GM18499 (cell line): ENCODE data around the gene INF2.
"Not testable (repeated sequence)": the region's sequence is repeated elsewhere in the genome, so short reads cannot be mapped to it uniquely, and the experiment has no call there.

ENCODE experiments used
- ATAC-seq: cut with Tn5 transposase; IDR thresholded peaks from one replicate; pipeline ENCODE4 v1.9.1; 2021; ENCODE audit warnings: moderate number of reproducible peaks; ENCODE audit not compliant: insufficient read depth, unreplicated experiment

INF2 gene

DNA sequence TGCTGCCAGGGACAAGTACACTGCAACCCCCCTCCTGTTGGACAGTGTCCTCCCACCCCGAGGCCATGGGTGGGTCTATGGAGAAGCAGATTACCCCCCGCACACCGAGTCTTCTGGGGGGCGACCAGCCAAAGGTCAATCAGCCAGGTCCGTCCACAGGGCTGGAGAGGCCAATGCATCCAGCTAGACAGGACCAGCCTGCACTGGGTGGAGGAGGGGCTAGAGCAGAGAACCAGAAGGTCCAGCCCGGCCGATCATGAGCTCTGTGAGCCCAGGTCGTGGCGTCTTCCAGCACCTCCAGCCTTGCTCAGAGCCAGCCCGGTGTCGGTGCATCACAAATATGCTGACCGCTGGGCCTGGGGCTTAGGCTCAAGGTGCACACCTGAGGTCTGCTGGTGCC lies 26.5 kb downstream of the INF2 start:
- ATAC-seq = no peak

DNA sequence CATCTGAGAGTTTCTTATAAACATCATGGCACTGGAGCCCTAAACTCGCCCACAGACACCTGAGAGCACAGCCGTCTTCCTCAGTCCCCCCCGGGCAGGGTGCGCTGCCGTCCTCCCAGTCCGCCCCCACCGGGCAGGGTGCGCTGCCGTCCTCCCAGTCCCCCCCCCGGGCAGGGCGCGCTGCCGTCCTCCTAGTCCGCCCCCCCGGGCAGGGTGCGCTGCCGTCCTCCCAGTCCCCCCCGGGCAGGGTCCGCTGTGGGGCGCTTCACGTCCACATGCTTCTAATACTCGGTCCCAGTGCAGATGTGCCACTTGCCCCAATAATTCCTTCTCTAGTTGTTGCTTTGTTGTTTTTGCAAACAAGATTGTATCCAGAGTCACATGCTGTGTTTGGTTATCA lies 27.7 kb downstream of the INF2 start:
- ATAC-seq = no peak

DNA sequence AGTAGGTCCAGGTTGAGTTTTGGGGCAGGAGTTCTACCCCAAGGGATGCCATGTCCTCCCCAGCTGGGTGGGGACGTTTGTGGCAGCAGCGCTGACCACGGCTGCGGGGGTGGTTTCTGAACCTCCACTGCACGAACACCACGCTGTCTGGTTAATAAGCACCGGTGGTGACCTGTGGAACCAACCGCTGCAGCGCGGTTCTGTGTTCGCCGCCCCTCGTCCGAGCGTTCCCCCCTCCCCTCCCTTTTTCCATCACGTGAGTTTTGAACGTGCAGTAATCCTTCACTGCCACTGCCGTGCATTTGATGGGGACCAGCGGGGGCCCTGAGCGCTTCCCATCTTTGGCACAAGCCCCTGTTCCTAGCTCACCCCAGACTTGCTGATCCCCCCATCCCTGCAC lies 28.2 kb downstream of the INF2 start:
- no peak for ATAC-seq

GRCh38 chr14:104718147-104718546 lies 28.7 kb downstream of the INF2 start:
- no peak for ATAC-seq

DNA sequence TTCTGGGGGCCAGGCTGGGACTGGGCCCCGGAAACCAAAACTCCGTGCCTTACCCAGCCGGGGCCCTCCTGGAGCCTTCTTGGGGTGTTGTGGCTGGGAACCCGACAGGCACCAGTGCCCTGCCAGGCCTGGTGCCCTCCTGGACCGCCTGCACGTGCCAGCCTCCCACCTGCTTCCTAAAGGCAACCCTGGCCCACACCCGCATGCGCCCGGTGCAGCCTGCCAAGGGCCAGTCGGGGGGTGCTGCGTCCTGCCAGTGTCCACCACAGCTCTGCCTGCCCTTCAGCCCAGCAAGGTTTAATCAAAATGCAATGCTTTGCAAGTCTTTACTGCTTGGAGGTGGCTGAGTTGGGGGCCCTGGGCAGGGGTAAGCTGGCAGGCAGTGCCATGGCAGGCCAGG lies 29.5 kb downstream of the INF2 start:
- ATAC-seq = no peak

DNA sequence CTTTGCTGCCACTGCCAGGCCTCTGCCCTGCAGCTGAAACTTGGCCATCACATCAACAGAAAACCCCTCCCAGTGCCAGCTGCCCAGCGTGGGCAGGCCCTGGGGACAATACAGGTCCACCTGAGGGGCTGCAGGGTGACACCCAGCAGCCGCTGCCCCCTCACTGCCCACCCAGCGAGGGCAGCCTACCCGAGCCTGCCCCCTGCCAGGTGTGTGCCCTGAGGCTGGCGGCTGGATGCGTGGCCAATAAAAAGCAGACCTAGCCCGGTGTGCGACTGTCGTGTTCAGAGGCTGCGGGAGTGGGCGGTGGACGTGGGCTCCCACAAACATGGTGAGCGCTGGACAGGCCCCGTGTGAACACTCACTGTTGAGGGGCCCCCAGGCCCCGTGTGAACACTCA lies 29.9 kb downstream of the INF2 start:
- ATAC-seq = no peak

GRCh38 chr14:104721505-104722431 lies 32.4 kb downstream of the INF2 start:
- ATAC-seq = no peak

DNA sequence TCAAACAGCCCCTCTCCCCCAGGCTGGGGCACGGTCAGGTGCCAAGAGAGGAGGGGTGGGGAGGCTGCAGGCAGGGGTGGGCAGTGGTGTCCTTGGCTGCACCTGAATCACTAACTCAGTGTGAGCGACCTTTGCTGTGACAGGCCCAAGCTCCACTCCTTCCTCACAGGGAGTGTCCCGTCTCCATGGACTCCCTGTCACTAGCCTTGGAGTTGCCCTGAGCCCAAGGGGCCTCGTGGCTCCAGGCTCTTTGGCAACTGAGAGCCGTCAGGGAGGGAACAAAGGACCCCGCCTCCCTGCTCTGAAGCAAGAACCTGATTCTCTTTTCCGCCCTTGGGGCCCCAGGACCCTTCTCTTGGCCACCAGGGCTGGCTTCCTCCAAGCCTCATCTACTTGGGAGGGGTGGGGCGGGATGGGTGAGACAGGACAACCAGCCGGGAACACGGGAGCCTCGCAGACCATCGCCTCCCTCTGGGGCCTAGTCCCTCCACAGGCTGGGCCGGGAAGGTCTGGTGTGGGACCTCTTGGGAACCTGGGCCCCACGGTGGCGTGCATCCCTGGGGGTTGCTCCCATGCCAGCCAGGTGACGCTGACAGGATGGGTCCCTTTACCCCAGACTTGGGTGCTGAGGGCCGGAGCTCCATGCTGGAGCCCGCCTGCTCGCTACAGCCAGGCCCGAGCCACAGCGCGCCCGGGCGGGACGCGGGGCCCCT lies 33.7 kb downstream of the INF2 start:
- no peak for ATAC-seq

GRCh38 chr14:104723651-104724406 lies 34.4 kb downstream of the INF2 start, which contains the start of gene ADSS1:
ADSS1 (plus strand) TSS chr14:104724229; CDS start chr14:104724271, 42 bp downstream.
- ATAC-seq = no peak

DNA sequence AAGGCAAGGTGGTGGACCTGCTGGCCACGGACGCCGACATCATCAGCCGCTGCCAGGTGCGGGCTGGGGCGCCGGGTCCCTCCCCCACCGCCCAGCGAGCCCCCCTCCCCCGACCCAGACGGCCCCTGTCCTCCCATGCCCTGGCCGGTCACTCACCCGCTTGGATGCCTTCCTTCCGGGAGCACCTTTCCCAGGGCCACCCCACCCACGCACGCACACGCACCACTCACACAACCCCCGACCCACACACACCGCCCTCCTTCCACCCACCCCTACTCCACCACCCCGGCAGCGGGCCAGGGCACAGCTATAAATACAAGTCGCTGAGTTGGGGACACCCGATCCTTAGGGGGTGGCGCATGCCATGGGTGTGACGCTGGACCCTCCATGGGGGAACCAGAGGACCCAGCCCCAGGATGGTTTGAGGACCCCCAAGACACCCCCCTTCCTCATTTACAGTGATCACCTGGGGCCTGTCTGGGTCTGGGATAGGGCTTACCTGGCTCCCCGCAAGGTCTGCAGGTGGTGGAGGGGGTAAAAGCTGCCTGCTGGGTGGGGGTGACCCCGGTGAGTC lies 35.1 kb downstream of the INF2 start:
- ATAC-seq = no peak

DNA sequence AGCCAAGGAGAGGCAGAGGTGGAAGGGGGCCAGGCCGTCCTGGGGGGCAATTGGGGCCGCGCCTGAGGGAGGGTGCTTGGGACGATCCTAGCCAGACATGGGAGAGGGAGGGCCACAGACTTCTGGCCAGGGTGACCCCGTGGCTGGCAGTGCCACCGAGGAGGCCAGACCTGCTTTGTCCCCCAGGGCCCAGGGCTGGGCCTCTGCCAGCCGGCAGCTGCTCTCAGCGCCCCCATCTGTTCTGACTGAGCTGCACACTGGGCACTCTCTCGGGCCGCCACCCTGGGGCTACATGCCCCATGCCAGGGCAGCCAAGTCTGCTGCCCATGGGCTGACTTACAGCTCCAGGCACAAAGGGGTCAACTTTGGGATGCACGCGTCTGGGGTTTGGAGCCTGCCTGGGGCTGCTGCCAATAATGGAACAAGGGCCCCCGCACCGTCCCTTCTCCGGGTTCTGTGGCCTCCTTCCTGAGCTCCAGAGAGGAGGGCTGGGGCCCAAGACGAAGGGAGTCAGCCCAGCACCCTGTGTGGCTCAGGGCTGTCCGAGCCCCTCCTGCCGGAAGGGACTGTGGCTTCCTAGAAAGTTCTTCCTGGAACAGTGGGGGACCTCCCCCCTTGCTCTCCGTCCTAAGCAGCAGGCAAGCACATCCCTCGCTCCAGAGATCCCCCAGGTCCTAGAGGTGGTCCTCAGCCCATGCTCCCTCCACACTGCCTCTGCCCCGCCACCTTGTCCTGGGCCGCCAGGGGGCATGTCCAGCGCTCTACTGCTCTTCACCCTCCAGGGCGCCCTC lies 35.8 kb downstream of the INF2 start:
- ATAC-seq = no peak

DNA sequence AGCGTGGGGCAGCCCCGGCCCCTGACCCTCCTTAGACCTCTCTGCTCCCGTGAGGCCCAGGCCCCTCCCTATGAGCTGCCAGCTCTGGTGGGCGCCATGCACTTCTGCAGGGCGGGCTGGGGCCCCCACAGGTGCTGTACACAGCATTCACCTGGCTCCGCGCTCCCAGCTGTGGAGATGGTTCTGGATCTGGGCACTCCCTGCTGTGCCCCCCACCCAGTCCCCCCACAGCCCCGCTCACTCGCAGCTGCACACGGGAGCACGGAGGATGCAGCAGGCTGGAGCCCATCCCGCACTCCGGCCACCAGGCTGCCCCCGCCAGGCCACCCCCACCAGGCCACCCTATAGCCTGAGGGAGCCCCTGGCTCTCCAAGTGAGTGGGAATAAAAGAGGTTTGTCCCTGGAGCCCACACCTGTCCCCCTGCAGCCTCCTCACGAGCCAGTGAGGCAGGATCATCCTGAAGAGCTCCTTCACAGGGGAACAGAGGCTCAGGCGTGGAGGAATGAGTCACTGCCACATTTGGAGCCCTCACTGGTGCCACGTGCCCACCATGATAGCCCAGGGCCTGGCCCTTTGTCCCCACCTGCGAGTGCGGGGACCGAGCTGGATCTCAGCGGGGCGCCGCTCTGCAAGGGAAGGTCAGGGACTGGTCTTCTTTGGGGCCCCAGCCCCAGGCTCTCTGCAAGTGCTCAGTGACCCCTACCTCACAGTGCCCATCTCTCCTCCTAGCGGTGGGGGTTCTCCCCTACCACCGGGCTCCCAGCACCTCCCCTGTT lies 36.5 kb downstream of the INF2 start:
- no peak for ATAC-seq

DNA sequence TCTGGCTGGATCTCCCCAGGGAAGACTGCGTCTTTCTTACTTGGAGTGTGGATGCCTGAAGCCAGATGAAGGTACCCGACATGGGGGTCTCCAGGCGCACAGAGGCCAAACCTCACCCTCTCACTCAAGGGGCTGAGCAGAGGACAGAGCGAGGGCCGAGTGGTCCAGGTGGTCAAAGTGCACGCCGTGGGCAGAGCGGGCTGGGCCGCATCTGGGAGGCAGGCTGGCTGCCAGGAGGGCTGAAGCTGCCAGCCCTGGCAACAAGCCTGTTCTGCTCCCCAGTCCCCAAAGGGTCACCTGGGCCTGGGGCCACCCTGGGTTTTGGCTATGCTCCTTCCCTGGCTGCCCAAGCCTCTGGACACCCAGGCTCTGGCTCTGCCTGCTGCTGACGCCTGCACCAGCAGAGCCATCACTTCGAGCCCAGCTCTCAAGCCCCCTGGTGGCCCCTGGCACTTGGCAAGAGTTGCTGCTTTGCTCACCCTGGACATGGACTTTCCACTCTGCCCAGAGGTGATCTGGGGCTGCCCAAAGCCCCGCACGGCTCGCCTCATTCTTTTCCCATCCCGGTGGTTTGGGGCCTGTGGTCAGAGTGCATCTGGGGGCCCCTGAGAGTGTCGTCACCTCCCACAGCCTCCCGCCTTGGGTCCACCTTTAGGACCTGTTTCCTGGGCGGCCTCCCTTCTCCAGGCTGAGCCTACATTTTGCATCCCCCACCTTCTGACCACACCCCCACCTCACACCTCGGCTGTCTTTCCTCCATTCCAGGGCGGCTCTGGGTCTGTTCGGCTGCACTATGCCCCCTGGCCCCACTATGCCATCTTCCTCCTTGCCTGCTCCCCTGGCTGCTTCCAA lies 37.4 kb downstream of the INF2 start:
- ATAC-seq = no peak

- no peak for ATAC-seq
These were observed 39.2 kb downstream of the INF2 start for GRCh38 chr14:104728631-104729030.

GRCh38 chr14:104729176-104729834 lies 39.9 kb downstream of the INF2 start:
- ATAC-seq = not testable (repeated sequence)

- ATAC-seq = no peak
These were observed 40.4 kb downstream of the INF2 start for GRCh38 chr14:104729835-104730181.

- ATAC-seq = no peak
These were observed 41.1 kb downstream of the INF2 start for GRCh38 chr14:104730487-104730886.
